A549 (cell line): ENCODE measurements around the gene DNMT1. TPM values are rescaled to one million over a fixed set of nuclear protein-coding genes. Genes with fewer than 3 reads are reported as not detected.

Source experiments
- ATAC-seq, 2 experiments: fragments of 200-7000 bp in 1 of 2; fragments of >200 bp in 1 of 2; cut with Nextera tagmentation in 1 of 2; cut with Tn5 transposase in 1 of 2; 3 replicates each; pipeline versions ENCODE4 v1.8.0 to v1.9.1; 2018 to 2020; ENCODE audit warnings: mild to moderate bottlenecking in 1 of 2, moderate library complexity in 1 of 2
- CTCF ChIA-PET: fragments of 300-600 bp; sonication (Branson Sonifier 250); formaldehyde crosslinking; extraction: SDS; loops from one replicate; lab custom pipeline; 2021; ENCODE audit warnings: antibody characterized with exemption, inconsistent platforms; lab: Yijun Ruan, JAX
- POLR2A ChIA-PET: fragments of 350-600 bp; formaldehyde crosslinking; extraction: SDS; loops from one replicate; lab custom pipeline; 2021; ENCODE audit warnings: antibody characterized with exemption, inconsistent platforms; lab: Yijun Ruan, JAX
- DNase-seq, 2 experiments: peaks; one replicate each; pipeline versions ENCODE4 v3.0.0 to v3.0.0-alpha.2; 2011 to 2016; ENCODE audit warnings: low read depth in 1 of 2, low spot score in 1 of 2
- FAIRE-seq: peaks from 2 replicates; lab custom pipeline; 2011; peaks lifted over from hg19 to GRCh38; lab: Jason Lieb, UNC
- H3K27ac ChIP-seq, 2 experiments: fragments of >200 bp; sonication (Bioruptor Twin); formaldehyde crosslinking; 3 replicates each; pipeline ENCODE4 v1.5.1; 2016 to 2017
- H3K4me1 ChIP-seq: fragments of >200 bp; sonication (Bioruptor Twin); formaldehyde crosslinking; 3 replicates; pipeline ENCODE4 v1.6.1; 2016
- H3K4me2 ChIP-seq: fragments of >200 bp; sonication (Bioruptor Twin); formaldehyde crosslinking; 3 replicates; pipeline ENCODE4 v1.6.1; 2016
- H3K4me3 ChIP-seq: fragments of >200 bp; sonication (Bioruptor Twin); formaldehyde crosslinking; 3 replicates; pipeline ENCODE4 v1.5.1; 2016
- H3K9me3 ChIP-seq: fragments of >200 bp; sonication (Bioruptor Twin); formaldehyde crosslinking; 3 replicates; pipeline ENCODE4 v1.6.1; 2016
- CBX2 ChIP-seq: fragments of 200-600 bp; sonication (generic); IDR thresholded peaks from 2 replicates; pipeline ENCODE4 v1.6.1; 2016; ENCODE audit warnings: low read depth, mild to moderate bottlenecking, borderline replicate concordance
- CHD2 ChIP-seq: fragments of 150-350 bp; IDR thresholded peaks from 2 replicates; pipeline ENCODE4 v1.6.1; 2014; ENCODE audit warnings: low read length; ENCODE audit not compliant: partially characterized antibody
- EHF ChIP-seq: fragments of 250-450 bp; sonication (Bioruptor Pico); IDR thresholded peaks from 2 replicates; pipeline ENCODE4 v1.5.0; 2020; ENCODE audit warnings: mild to moderate bottlenecking
- EHMT2 ChIP-seq: fragments of 200-600 bp; sonication (generic); IDR thresholded peaks from 2 replicates; pipeline ENCODE4 v1.6.1; 2016; ENCODE audit warnings: antibody characterized with exemption, low read depth, mild to moderate bottlenecking, moderate library complexity
- EP300 ChIP-seq, 2 experiments: fragments of >200 bp; sonication (Bioruptor Twin); formaldehyde crosslinking; IDR thresholded peaks; 2 replicates in 1 of 2; 3 replicates in 1 of 2; pipeline ENCODE4 v1.6.1; 2016 to 2017
- FOSB ChIP-seq: fragments of 250-450 bp; sonication (Bioruptor Pico); IDR thresholded peaks from 2 replicates; pipeline ENCODE4 v1.5.0; 2020; ENCODE audit warnings: mild to moderate bottlenecking, moderate library complexity
- FOSL2 ChIP-seq, 2 experiments: fragments of 450-650 bp in 1 of 2; fragments of >200 bp in 1 of 2; sonication (Bioruptor Twin) in 1 of 2; formaldehyde crosslinking; IDR thresholded peaks; 2 replicates each; pipeline versions ENCODE4 v1.5.0 to v1.6.1; 2016 to 2020; ENCODE audit warnings: mild to moderate bottlenecking in 1 of 2, moderate library complexity in 1 of 2
- FOXS1 ChIP-seq: fragments of 250-450 bp; sonication (Bioruptor Pico); IDR thresholded peaks from 2 replicates; pipeline ENCODE4 v1.5.0; 2020; ENCODE audit warnings: mild to moderate bottlenecking, moderate library complexity
- HEYL ChIP-seq: fragments of 250-450 bp; sonication (Bioruptor Pico); IDR thresholded peaks from 2 replicates; pipeline ENCODE4 v1.8.0; 2021; ENCODE audit warnings: mild to moderate bottlenecking, moderate library complexity
- HOXA7 ChIP-seq: fragments of 250-450 bp; sonication (Bioruptor Pico); IDR thresholded peaks from 2 replicates; pipeline ENCODE4 v1.5.0; 2020; ENCODE audit warnings: mild to moderate bottlenecking, moderate library complexity
- HOXB5 ChIP-seq: fragments of 250-450 bp; sonication (Bioruptor Pico); IDR thresholded peaks from 2 replicates; pipeline ENCODE4 v1.5.0; 2020; ENCODE audit warnings: mild to moderate bottlenecking, moderate library complexity
- NFE2L2 ChIP-seq: fragments of 150-350 bp; conservative IDR thresholded peaks from 2 replicates; pipeline ENCODE4 v1.6.1; 2014; ENCODE audit warnings: low read length
- NR3C1 ChIP-seq: fragments of >200 bp; sonication (Bioruptor Twin); formaldehyde crosslinking; IDR thresholded peaks from 3 replicates; pipeline ENCODE4 v1.6.1; 2017
- ZFP36 ChIP-seq: fragments of 450-650 bp; IDR thresholded peaks from 2 replicates; pipeline ENCODE4 v1.6.1; 2014; ENCODE audit warnings: borderline replicate concordance; ENCODE audit not compliant: partially characterized antibody
- ZNF302 ChIP-seq: fragments of 250-450 bp; sonication (Bioruptor Pico); IDR thresholded peaks from 2 replicates; pipeline ENCODE4 v1.9.0; 2021; ENCODE audit warnings: inconsistent platforms, mild to moderate bottlenecking, moderate library complexity
- ZSCAN20 ChIP-seq: fragments of 250-450 bp; sonication (Bioruptor Pico); IDR thresholded peaks from 2 replicates; pipeline ENCODE4 v1.8.0; 2022; ENCODE audit warnings: mild to moderate bottlenecking, moderate library complexity
- WGBS: methylation state at CpG from one replicate; pipeline ENCODE4 v1.1.6; 2017; ENCODE audit errors: missing lambda C conversion rate; 5-methylcytosine and 5-hydroxymethylcytosine counted together
- polyA plus RNA-seq, 4 experiments: library from polyadenylated mRNA; depleted of rRNA in 3 of 4; stranded (reverse); fragments of >200 nt; fragmentation: RNase III in 1 of 4; extraction: RNeasy Plus Mini Kit Qiagen cat#74134 plus additional on column Dnase treatment in 1 of 4; gene quantifications; 2 replicates in 3 of 4; 3 replicates in 1 of 4; pipeline ENCODE4 v1.2.3, GENCODE V29; 2011 to 2017
- TF ChIP-seq, protein P1 (sequence below): fragments of >200 bp; sonication (Bioruptor Twin); formaldehyde crosslinking; IDR thresholded peaks from 3 replicates; pipeline ENCODE4 v1.6.1; 2016
- TF ChIP-seq, protein P2 (sequence below): fragments of 250-450 bp; sonication (Bioruptor Pico); IDR thresholded peaks from 2 replicates; pipeline ENCODE4 v1.5.0; 2020; ENCODE audit warnings: low read depth, mild to moderate bottlenecking, moderate library complexity
- TF ChIP-seq, protein P3 (sequence below): fragments of >200 bp; sonication (Bioruptor Twin); formaldehyde crosslinking; IDR thresholded peaks from 3 replicates; pipeline ENCODE4 v1.5.1; 2016
- TF ChIP-seq, protein P4 (sequence below): fragments of 150-350 bp; IDR thresholded peaks from 2 replicates; pipeline ENCODE4 v1.6.1; 2014; ENCODE audit warnings: low read depth, mild to moderate bottlenecking, low read length
- TF ChIP-seq, protein P5 (sequence below): fragments of 200-600 bp; sonication (generic); IDR thresholded peaks from 2 replicates; pipeline ENCODE4 v1.6.1; 2016; ENCODE audit warnings: antibody characterized with exemption, mild to moderate bottlenecking, moderate library complexity
- TF ChIP-seq, protein P6 (sequence below): fragments of 450-650 bp; IDR thresholded peaks from 2 replicates; pipeline ENCODE4 v1.6.1; 2014; ENCODE audit warnings: antibody characterized with exemption
- TF ChIP-seq, protein P7 (sequence below): fragments of >200 bp; sonication (Bioruptor Twin); formaldehyde crosslinking; IDR thresholded peaks from 2 replicates; pipeline ENCODE4 v1.6.1; 2016

DNMT1 gene
- polyA plus RNA-seq, 2 of the 4 experiments (the other 2 are of a cell fraction): 85.2 to 86.2 TPM

DNA sequence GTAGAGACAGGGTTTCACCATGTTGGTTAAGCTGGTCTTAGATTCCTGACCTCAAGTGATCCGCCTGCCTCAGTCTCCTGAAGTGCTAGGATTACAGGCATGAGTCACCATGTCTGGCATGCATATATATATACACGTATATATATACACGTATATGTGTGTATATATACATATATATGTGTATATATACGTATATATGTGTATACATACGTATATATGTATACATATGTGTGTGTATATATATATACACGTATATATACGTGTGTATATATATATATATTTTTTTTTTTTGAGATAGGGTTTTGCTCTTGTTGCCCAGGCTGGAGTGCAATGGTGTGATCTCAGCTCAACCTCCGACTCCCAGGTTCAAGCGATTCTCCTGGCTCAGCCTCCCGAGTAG, 11.9 kb downstream of the DNMT1 start:
- no peak for TF ChIP-seq FOSL2 (IDR thresholded peaks at IDR 0.05)
- TF ChIP-seq FOSL2 (CRISPR knock-in tag; IDR thresholded peaks at IDR 0.05): no peak
- TF ChIP-seq, protein P1, sequence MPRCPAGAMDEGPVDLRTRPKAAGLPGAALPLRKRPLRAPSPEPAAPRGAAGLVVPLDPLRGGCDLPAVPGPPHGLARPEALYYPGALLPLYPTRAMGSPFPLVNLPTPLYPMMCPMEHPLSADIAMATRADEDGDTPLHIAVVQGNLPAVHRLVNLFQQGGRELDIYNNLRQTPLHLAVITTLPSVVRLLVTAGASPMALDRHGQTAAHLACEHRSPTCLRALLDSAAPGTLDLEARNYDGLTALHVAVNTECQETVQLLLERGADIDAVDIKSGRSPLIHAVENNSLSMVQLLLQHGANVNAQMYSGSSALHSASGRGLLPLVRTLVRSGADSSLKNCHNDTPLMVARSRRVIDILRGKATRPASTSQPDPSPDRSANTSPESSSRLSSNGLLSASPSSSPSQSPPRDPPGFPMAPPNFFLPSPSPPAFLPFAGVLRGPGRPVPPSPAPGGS: no peak
- TF ChIP-seq, protein P2, sequence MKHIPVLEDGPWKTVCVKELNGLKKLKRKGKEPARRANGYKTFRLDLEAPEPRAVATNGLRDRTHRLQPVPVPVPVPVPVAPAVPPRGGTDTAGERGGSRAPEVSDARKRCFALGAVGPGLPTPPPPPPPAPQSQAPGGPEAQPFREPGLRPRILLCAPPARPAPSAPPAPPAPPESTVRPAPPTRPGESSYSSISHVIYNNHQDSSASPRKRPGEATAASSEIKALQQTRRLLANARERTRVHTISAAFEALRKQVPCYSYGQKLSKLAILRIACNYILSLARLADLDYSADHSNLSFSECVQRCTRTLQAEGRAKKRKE (CRISPR knock-in tag): no peak
- TF ChIP-seq ZNF302: no peak
- TF ChIP-seq, protein P3, sequence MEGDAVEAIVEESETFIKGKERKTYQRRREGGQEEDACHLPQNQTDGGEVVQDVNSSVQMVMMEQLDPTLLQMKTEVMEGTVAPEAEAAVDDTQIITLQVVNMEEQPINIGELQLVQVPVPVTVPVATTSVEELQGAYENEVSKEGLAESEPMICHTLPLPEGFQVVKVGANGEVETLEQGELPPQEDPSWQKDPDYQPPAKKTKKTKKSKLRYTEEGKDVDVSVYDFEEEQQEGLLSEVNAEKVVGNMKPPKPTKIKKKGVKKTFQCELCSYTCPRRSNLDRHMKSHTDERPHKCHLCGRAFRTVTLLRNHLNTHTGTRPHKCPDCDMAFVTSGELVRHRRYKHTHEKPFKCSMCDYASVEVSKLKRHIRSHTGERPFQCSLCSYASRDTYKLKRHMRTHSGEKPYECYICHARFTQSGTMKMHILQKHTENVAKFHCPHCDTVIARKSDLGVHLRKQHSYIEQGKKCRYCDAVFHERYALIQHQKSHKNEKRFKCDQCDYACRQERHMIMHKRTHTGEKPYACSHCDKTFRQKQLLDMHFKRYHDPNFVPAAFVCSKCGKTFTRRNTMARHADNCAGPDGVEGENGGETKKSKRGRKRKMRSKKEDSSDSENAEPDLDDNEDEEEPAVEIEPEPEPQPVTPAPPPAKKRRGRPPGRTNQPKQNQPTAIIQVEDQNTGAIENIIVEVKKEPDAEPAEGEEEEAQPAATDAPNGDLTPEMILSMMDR: no peak
- TF ChIP-seq, protein P4, sequence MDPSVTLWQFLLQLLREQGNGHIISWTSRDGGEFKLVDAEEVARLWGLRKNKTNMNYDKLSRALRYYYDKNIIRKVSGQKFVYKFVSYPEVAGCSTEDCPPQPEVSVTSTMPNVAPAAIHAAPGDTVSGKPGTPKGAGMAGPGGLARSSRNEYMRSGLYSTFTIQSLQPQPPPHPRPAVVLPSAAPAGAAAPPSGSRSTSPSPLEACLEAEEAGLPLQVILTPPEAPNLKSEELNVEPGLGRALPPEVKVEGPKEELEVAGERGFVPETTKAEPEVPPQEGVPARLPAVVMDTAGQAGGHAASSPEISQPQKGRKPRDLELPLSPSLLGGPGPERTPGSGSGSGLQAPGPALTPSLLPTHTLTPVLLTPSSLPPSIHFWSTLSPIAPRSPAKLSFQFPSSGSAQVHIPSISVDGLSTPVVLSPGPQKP: no peak
- TF ChIP-seq NFE2L2: no peak
- TF ChIP-seq ZSCAN20: no peak
- TF ChIP-seq NR3C1: no peak
- no peak for TF ChIP-seq EHF (CRISPR knock-in tag)
- Histone ChIP-seq H3K4me3 (no peak overlapping the region), H3K27ac (no peak overlapping the region), H3K9me3 (no peaks in the 10 kb centered on the region), H3K4me2 (no peak overlapping the region), H3K4me1 (no peaks in the 10 kb centered on the region)
- 90% methylated on average over 10 of the region's 10 CpGs for WGBS
- CTCF ChIA-PET: no interaction called here
- POLR2A ChIA-PET: no interaction called here
- DNase-seq (no peak), FAIRE-seq (no peak), ATAC-seq (no peak)

DNA sequence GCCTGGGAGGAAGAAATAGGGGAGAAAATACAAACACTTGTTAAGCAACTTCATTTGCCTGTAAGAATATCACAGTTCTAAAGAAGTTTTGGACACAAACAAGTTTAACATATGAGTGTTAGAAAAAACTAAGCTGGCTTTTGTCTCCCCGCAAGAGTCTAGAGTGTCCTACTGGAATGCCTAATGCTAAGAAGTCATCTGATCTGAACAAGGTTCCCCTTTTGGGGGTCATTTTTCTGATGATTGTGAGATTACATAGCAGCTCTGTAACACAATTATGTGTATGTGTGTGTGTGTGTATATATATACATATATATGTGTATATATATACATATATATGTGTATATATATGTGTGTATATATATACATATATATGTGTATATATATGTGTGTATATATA, 12.7 kb downstream of the DNMT1 start:
- Histone ChIP-seq H3K27ac (no peak overlapping the region), H3K4me3 (no peak overlapping the region), H3K9me3 (no peaks in the 10 kb centered on the region), H3K4me2 (no peak overlapping the region), H3K4me1 (no peaks in the 10 kb centered on the region)
- ChIA-PET POLR2A (no interaction called here), CTCF (interaction anchor here (1.8 kb wide), 1 partner anchor 68 kb away, joined by 4 read pairs; no protein-coding TSS in a partner anchor)
- no peak for DNase-seq
- ATAC-seq: no peak
- WGBS: 90% methylated on average over 1 of the region's 1 CpG
- no peak for FAIRE-seq
- TF ChIP-seq HOXB5 (CRISPR knock-in tag) (no peak), EHMT2 (no peak), HEYL (CRISPR knock-in tag) (no peak), NR3C1 (no peak), FOSB (no peak), ZSCAN20 (no peak), ZFP36 (no peak), EP300 (IDR thresholded peaks at IDR 0.05) (no peak), CHD2 (no peak), CBX2 (no peak), HOXA7 (CRISPR knock-in tag) (no peak), FOXS1 (CRISPR knock-in tag) (no peak)
- TF ChIP-seq, protein P5, sequence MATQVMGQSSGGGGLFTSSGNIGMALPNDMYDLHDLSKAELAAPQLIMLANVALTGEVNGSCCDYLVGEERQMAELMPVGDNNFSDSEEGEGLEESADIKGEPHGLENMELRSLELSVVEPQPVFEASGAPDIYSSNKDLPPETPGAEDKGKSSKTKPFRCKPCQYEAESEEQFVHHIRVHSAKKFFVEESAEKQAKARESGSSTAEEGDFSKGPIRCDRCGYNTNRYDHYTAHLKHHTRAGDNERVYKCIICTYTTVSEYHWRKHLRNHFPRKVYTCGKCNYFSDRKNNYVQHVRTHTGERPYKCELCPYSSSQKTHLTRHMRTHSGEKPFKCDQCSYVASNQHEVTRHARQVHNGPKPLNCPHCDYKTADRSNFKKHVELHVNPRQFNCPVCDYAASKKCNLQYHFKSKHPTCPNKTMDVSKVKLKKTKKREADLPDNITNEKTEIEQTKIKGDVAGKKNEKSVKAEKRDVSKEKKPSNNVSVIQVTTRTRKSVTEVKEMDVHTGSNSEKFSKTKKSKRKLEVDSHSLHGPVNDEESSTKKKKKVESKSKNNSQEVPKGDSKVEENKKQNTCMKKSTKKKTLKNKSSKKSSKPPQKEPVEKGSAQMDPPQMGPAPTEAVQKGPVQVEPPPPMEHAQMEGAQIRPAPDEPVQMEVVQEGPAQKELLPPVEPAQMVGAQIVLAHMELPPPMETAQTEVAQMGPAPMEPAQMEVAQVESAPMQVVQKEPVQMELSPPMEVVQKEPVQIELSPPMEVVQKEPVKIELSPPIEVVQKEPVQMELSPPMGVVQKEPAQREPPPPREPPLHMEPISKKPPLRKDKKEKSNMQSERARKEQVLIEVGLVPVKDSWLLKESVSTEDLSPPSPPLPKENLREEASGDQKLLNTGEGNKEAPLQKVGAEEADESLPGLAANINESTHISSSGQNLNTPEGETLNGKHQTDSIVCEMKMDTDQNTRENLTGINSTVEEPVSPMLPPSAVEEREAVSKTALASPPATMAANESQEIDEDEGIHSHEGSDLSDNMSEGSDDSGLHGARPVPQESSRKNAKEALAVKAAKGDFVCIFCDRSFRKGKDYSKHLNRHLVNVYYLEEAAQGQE: no peak
- TF ChIP-seq, protein P4: no peak
- TF ChIP-seq, protein P2 (CRISPR knock-in tag): no peak
- TF ChIP-seq, protein P6, sequence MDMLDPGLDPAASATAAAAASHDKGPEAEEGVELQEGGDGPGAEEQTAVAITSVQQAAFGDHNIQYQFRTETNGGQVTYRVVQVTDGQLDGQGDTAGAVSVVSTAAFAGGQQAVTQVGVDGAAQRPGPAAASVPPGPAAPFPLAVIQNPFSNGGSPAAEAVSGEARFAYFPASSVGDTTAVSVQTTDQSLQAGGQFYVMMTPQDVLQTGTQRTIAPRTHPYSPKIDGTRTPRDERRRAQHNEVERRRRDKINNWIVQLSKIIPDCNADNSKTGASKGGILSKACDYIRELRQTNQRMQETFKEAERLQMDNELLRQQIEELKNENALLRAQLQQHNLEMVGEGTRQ: no peak
- TF ChIP-seq, protein P7, sequence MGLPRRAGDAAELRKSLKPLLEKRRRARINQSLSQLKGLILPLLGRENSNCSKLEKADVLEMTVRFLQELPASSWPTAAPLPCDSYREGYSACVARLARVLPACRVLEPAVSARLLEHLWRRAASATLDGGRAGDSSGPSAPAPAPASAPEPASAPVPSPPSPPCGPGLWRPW: no peak
